Natural killer cell (primary cell): Measurements from ENCODE around the gene N4BP2. TPM values are rescaled to one million over a fixed set of nuclear protein-coding genes. Genes with fewer than 3 reads are reported as not detected.

Experiments
- ATAC-seq, 3 donors: fragments of 150-1000 bp in 2 of 3; fragments of 200-7000 bp in 1 of 3; cut with Tn5 transposase; 1 replicate in 1 of 3; 2 replicates in 2 of 3; pipeline ENCODE4 v1.10.0; 2021; ENCODE audit warnings: mild to moderate bottlenecking in 2 of 3, moderate library complexity in 2 of 3
- DNase-seq, 2 donors: peaks; one replicate each; pipeline versions ENCODE4 v3.0.0 to v3.0.0-alpha.2; 2013 to 2021; ENCODE audit warnings: mixed read lengths in 1 of 2
- H3K27ac ChIP-seq: one replicate; pipeline ENCODE4 v1.5.1; 2013; ENCODE audit warnings: mild to moderate bottlenecking, low read length
- H3K27me3 ChIP-seq: one replicate; pipeline ENCODE4 v1.6.1; 2013; ENCODE audit warnings: low read length; ENCODE audit not compliant: control insufficient read depth, insufficient read depth
- H3K36me3 ChIP-seq: one replicate; pipeline ENCODE4 v1.6.1; 2013; ENCODE audit warnings: low read length; ENCODE audit not compliant: control insufficient read depth, insufficient read depth
- H3K4me1 ChIP-seq: one replicate; pipeline ENCODE4 v1.6.1; 2013; ENCODE audit warnings: low read length; ENCODE audit not compliant: control insufficient read depth, insufficient read depth
- H3K4me3 ChIP-seq: one replicate; pipeline ENCODE4 v1.5.1; 2013; ENCODE audit warnings: low read length
- H3K9me3 ChIP-seq: one replicate; pipeline ENCODE4 v1.6.1; 2013; ENCODE audit warnings: low read length; ENCODE audit not compliant: control insufficient read depth, insufficient read depth
- H3K27ac Mint-ChIP-seq, 2 donors: one replicate each; pipeline ENCODE4 v1.8.0; 2022; ENCODE audit warnings: mild to moderate bottlenecking in 2 of 2, mixed read lengths in 2 of 2, moderate library complexity in 1 of 2
- H3K27me3 Mint-ChIP-seq, 2 donors: one replicate each; pipeline ENCODE4 v1.8.0; 2022; ENCODE audit warnings: low read depth in 2 of 2, mixed read lengths in 2 of 2
- H3K36me3 Mint-ChIP-seq: one replicate; pipeline ENCODE4 v1.8.0; 2022; ENCODE audit warnings: mixed read lengths
- H3K4me1 Mint-ChIP-seq, 2 donors: one replicate each; pipeline ENCODE4 v1.8.0; 2022; ENCODE audit warnings: mixed read lengths in 2 of 2
- H3K4me3 Mint-ChIP-seq: one replicate; pipeline ENCODE4 v1.8.0; 2022; ENCODE audit warnings: mild to moderate bottlenecking, moderate library complexity, mixed read lengths
- H3K9me3 Mint-ChIP-seq, 2 donors: one replicate each; pipeline ENCODE4 v1.8.0; 2022; ENCODE audit warnings: mixed read lengths in 2 of 2
- WGBS: methylation state at CpG from one replicate; pipeline ENCODE4 v1.1.7; 2013; ENCODE audit warnings: missing lambda C conversion rate; ENCODE audit not compliant: insufficient coverage; 5-methylcytosine and 5-hydroxymethylcytosine counted together
- intact Hi-C: fragments of 100-400 bp; cut with micrococcal nuclease; formaldehyde crosslinking; loops from one replicate; pipeline ENCODE4 v1.14.2; 2022
- total RNA-seq, 4 donors: library from RNA; stranded (reverse); fragments of 120-200 nt in 1 of 4; gene quantifications; one replicate each; pipeline versions ENCODE4 v1.2.3 to v1.2.4, GENCODE V29; 2013 to 2022
- TF ChIP-seq, protein P1 (sequence below): fragments of 200-600 bp; IDR thresholded peaks from one replicate; pipeline ENCODE4 v1.8.0; 2022; ENCODE audit warnings: antibody characterized with exemption

N4BP2 gene
- total RNA-seq, 3 donors from 2014 or later (not counting 1 experiment from before 2014, with no cell fraction given), result 16.4 to 22.4 (median 17.5) TPM

DNA sequence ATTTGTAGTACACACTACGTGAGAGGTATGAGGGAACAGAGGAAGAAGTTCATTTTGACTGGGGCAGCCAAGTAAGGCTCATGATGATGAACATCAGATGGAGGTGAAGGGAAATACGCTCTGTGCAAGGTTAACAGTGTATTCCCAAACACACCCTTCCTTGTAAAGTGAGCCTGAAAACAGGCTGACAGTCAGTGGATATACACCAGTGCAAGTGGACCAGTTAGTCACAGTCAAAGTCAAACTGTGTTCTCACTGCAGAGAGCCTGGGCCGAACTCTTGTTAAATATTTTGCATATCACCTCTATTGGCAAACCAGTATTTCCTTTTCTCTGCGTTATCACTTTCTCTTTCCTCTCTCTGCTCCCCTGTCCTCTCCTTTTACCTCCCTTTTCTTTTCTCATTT lies 116.8 kb downstream of the N4BP2 start:
- Histone ChIP-seq H3K27ac (no peak overlapping the region), H3K9me3 (no peaks in the 10 kb centered on the region), H3K36me3 (no peaks in the 10 kb centered on the region), H3K4me1 (no peaks in the 10 kb centered on the region), H3K4me3 (no peak overlapping the region), H3K27me3 (no peaks in the 10 kb centered on the region)
- H3K27me3 Mint-ChIP-seq, result no peaks in the 10 kb centered on the region
- peaks cover 13 to 14% of the 10 kb centered on the region in 2 donors for H3K4me1 Mint-ChIP-seq
- peak overlapping the region; percentile 26 to 45 for H3K27ac Mint-ChIP-seq
- H3K36me3 Mint-ChIP-seq, result no peaks in the 10 kb centered on the region
- ATAC-seq, result peak in 1 of 3 donors; percentile 68
- WGBS, result 44% methylated on average over 4 of the region's 4 CpGs
- TF ChIP-seq, protein P1, sequence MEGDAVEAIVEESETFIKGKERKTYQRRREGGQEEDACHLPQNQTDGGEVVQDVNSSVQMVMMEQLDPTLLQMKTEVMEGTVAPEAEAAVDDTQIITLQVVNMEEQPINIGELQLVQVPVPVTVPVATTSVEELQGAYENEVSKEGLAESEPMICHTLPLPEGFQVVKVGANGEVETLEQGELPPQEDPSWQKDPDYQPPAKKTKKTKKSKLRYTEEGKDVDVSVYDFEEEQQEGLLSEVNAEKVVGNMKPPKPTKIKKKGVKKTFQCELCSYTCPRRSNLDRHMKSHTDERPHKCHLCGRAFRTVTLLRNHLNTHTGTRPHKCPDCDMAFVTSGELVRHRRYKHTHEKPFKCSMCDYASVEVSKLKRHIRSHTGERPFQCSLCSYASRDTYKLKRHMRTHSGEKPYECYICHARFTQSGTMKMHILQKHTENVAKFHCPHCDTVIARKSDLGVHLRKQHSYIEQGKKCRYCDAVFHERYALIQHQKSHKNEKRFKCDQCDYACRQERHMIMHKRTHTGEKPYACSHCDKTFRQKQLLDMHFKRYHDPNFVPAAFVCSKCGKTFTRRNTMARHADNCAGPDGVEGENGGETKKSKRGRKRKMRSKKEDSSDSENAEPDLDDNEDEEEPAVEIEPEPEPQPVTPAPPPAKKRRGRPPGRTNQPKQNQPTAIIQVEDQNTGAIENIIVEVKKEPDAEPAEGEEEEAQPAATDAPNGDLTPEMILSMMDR, result no peak
- DNase-seq, result peak in 1 of 2 donors; percentile 36
- H3K9me3 Mint-ChIP-seq, result no peaks in the 10 kb centered on the region
- no peak overlapping the region for H3K4me3 Mint-ChIP-seq
- intact Hi-C loops, result no loop called here

DNA sequence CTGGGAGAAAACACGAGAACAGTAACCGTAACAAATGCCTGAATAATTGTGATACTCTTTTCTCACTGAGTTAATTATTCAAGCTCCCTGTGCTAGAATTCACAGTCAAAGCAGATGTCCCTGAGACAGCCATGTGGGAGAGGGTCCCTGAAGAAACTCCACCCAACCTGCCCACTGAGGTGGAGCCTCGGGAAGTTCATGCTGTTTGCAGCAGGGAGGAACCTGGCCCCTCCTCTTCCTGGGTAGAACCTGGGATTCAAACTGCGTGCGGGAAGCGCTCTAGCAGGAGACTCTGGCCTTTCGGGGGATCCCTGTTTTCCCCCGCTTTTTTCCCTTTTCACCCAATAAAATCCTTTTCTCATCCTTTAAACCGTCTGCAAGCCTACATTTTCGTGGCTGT lies 120.0 kb downstream of the N4BP2 start:
- Histone ChIP-seq H3K9me3 (no peaks in the 10 kb centered on the region), H3K4me3 (no peak overlapping the region), H3K27me3 (no peaks in the 10 kb centered on the region), H3K36me3 (no peaks in the 10 kb centered on the region), H3K4me1 (no peaks in the 10 kb centered on the region), H3K27ac (no peak overlapping the region)
- Mint-ChIP-seq H3K36me3 (no peaks in the 10 kb centered on the region), H3K4me3 (no peak overlapping the region), H3K27ac (no peak overlapping the region), H3K9me3 (no peaks in the 10 kb centered on the region), H3K27me3 (no peaks in the 10 kb centered on the region), H3K4me1 (peaks cover 13 to 14% of the 10 kb centered on the region in 2 donors)
- DNase-seq (no peak), ATAC-seq (no peak)
- WGBS, result 93% methylated on average over 10 of the region's 10 CpGs
- intact Hi-C loops, result no loop called here
- TF ChIP-seq, protein P1, result no peak

DNA sequence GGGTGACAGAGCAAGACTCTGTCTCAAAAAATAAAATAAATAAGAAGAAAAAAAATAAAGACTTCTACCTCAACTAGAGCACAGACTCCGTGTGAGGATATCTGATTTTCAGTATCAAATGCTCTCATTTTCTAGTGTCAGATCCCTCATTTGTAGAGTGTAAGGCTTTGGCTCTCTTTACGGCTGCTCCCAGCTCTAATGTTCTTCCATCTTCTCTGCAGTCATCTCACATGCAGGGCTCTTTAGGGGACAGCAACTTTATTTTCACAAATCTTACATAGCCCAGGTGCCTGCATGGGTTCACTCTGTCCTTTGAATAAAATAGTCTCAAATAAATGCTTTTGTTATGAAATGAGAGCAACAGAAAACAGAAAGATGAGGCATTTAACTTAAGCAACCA lies 120.9 kb downstream of the N4BP2 start:
- Mint-ChIP-seq H3K27ac (no peak overlapping the region), H3K36me3 (no peaks in the 10 kb centered on the region), H3K9me3 (no peaks in the 10 kb centered on the region), H3K4me1 (peaks cover 13 to 14% of the 10 kb centered on the region in 2 donors), H3K27me3 (no peaks in the 10 kb centered on the region), H3K4me3 (no peak overlapping the region)
- Histone ChIP-seq H3K36me3 (no peaks in the 10 kb centered on the region), H3K27me3 (no peaks in the 10 kb centered on the region), H3K4me3 (no peak overlapping the region), H3K4me1 (no peaks in the 10 kb centered on the region), H3K27ac (no peak overlapping the region), H3K9me3 (no peaks in the 10 kb centered on the region)
- no peak for ATAC-seq
- no peak for DNase-seq
- TF ChIP-seq, protein P1, result no peak
- intact Hi-C loops, result no loop called here
- WGBS, result 90% methylated on average over 2 of the region's 2 CpGs

DNA sequence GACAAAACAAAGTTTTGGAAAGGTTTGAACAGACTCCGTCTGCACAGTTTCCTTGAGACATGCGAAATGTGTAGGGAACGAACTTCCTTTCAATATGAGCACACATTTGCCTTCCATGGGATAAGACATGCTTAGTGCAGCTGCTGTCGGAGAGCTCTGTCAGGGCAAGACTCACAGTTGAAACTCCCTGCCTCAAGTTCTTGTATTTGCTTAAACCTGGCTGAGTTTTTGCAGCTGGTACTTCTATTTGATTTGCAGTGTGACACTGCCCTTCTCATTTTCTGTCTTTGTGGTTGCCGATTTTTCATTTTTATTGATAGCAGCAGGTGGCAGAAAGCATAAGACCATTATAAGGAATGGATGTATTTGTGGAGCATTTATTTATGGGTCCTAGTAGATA lies 122.0 kb downstream of the N4BP2 start:
- no peak overlapping the region for H3K4me3 ChIP-seq
- intact Hi-C loops, result no loop called here
- no peak overlapping the region for H3K27ac Mint-ChIP-seq

More for the DNA sequence above, 122.0 kb downstream of the N4BP2 start:
- TF ChIP-seq, protein P1, result no peak
- no peaks in the 10 kb centered on the region for H3K27me3 ChIP-seq
- H3K9me3 Mint-ChIP-seq, result no peaks in the 10 kb centered on the region
- 91% methylated on average over 5 of the region's 5 CpGs for WGBS
- peaks cover under 1% of the 10 kb centered on the region for H3K4me1 ChIP-seq
- no peaks in the 10 kb centered on the region for H3K27me3 Mint-ChIP-seq
- H3K9me3 ChIP-seq, result no peaks in the 10 kb centered on the region
- H3K4me3 Mint-ChIP-seq, result no peak overlapping the region
- peaks cover 4% of the 10 kb centered on the region in 2 donors for H3K4me1 Mint-ChIP-seq
- H3K36me3 Mint-ChIP-seq, result no peaks in the 10 kb centered on the region
- no peak for DNase-seq
- ATAC-seq, result no peak
- no peak overlapping the region for H3K27ac ChIP-seq
- H3K36me3 ChIP-seq, result no peaks in the 10 kb centered on the region
